OCI-M1 (cell line): ENCODE data around the gene GLMP.

ENCODE experiments used
- DNase-seq: peaks from one replicate; lab custom pipeline; 2025; lab: John Stamatoyannopoulos, UW

Gene GLMP

GRCh38 chr1:156285437-156285836 is 10.0 kb downstream of the GLMP start:
- no peak for DNase-seq

GRCh38 chr1:156284757-156285156 is 10.7 kb downstream of the GLMP start:
- DNase-seq: no peak

GRCh38 chr1:156284112-156284511 is 11.4 kb downstream of the GLMP start, which contains the start of gene TMEM79:
TSS of gene TMEM79 (plus strand) at chr1:156284325. CDS start at chr1:156285227, 902 bp downstream.
- DNase-seq: no peak

- DNase-seq: no peak
Measured at GRCh38 chr1:156283521-156283920, 12.0 kb downstream of the GLMP start.

- DNase-seq: peak; percentile 99
Measured at GRCh38 chr1:156282479-156283222, 12.8 kb downstream of the GLMP start, which contains the start of gene SMG5. TSS of gene SMG5 (minus strand) at chr1:156282825. CDS start at chr1:156282680, 145 bp downstream.

- peak; percentile 60 for DNase-seq
Measured at GRCh38 chr1:156281693-156282478, 13.6 kb downstream of the GLMP start.

- peak; percentile 88 for DNase-seq
Measured at GRCh38 chr1:156281281-156281680, 14.2 kb downstream of the GLMP start.

GRCh38 chr1:156279837-156280236 is 15.6 kb downstream of the GLMP start:
- no peak for DNase-seq

GRCh38 chr1:156276966-156277381 is 18.5 kb downstream of the GLMP start:
- DNase-seq: no peak

GRCh38 chr1:156276532-156276931 is 18.9 kb downstream of the GLMP start:
- no peak for DNase-seq

- no peak for DNase-seq
Measured at GRCh38 chr1:156270314-156270713, 25.2 kb downstream of the GLMP start.

GRCh38 chr1:156268336-156268735 is 27.1 kb downstream of the GLMP start:
- DNase-seq: no peak

GRCh38 chr1:156266051-156266450 is 29.4 kb downstream of the GLMP start:
- DNase-seq: no peak

GRCh38 chr1:156263288-156263655 is 32.2 kb downstream of the GLMP start:
- no peak for DNase-seq

- DNase-seq: no peak
Measured at GRCh38 chr1:156262461-156263287, 32.8 kb downstream of the GLMP start.

GRCh38 chr1:156260896-156261295 is 34.6 kb downstream of the GLMP start:
- no peak for DNase-seq

- no peak for DNase-seq
Measured at GRCh38 chr1:156259805-156260204, 35.7 kb downstream of the GLMP start.

- DNase-seq: no peak
Measured at GRCh38 chr1:156258859-156259258, 36.6 kb downstream of the GLMP start.

- no peak for DNase-seq
Measured at GRCh38 chr1:156257711-156258110, 37.8 kb downstream of the GLMP start.

GRCh38 chr1:156253634-156254033 is 41.8 kb downstream of the GLMP start:
- DNase-seq: no peak

- DNase-seq: no peak
Measured at GRCh38 chr1:156251527-156251926, 44.0 kb downstream of the GLMP start.

- DNase-seq: no peak
Measured at GRCh38 chr1:156249593-156249992, 45.9 kb downstream of the GLMP start.
